ENCODE results near the gene EMP1. TPM values are rescaled to one million over a fixed set of nuclear protein-coding genes. Genes with fewer than 3 reads are reported as not detected.
A peak's percentile ranks its signal among the peaks of the same experiment; 100 is the strongest.
"Not testable (repeated sequence)": the region's sequence is repeated elsewhere in the genome, so short reads cannot be mapped to it uniquely, and the experiment has no call there.

EMP1 gene
- total RNA-seq, 1 donor from 2014 or later: 129 TPM

GRCh38 chr12:13242936-13243335, 46.4 kb downstream of the EMP1 start:
- intact Hi-C loops (cut with DNase I): no loop called here
- no peak for ATAC-seq
- DNase-seq (ENCODE audit: missing footprints): no peak

DNA sequence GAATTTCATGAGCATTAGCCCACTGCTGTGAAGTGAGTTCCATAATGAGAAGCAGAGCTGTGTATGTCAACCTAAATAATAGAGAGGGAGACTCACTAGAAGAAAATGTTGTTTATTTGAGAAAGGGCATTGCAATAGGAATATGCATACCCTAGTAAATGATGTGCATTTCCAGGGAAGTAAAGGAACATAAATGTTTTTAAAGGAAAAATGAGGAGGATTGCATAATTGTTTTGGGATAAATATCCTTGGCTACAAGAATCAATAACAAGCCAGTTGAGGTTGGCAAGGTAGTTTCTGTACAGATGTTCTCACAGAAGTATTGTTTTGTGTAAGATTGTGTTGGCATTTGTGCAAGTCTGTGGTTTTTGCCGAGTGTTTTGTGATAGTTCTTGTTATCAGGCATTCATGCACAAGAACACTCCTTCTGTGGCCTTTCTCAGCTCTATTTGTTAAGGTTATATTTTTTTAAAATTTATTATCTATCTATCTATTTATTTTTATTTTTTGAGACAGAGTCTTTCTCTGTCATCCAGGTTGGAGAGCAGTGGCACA, 47.1 kb downstream of the EMP1 start:
- no peak for ATAC-seq
- DNase-seq (ENCODE audit: missing footprints): no peak
- intact Hi-C loops (cut with DNase I): no loop called here

- no peak for ATAC-seq
- intact Hi-C loops (cut with DNase I): no loop called here
- DNase-seq (ENCODE audit: missing footprints): no peak
These were observed 51.1 kb downstream of the EMP1 start for GRCh38 chr12:13247596-13247995.

DNA sequence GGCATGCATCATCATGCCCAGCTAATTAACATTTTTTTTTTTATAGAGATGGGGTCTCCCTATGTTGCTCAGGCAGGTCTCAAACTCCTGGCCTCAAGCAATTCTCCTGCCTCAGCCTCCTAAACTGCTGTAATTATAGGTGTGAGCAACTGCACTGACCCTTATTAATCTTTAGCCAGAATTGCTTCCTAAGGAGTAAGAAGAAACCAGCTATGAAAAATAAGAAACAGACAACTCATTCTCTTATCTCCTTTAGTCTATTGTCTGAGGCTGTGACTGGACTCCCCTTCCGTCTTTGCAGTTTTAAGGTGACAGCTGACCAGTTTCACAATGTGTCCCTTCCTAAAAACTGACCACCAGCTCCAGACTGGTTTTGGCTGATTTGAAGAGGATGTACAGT, 52.4 kb downstream of the EMP1 start:
- DNase-seq (ENCODE audit: missing footprints) (no peak), ATAC-seq (no peak)
- intact Hi-C loops (cut with DNase I): no loop called here

DNA sequence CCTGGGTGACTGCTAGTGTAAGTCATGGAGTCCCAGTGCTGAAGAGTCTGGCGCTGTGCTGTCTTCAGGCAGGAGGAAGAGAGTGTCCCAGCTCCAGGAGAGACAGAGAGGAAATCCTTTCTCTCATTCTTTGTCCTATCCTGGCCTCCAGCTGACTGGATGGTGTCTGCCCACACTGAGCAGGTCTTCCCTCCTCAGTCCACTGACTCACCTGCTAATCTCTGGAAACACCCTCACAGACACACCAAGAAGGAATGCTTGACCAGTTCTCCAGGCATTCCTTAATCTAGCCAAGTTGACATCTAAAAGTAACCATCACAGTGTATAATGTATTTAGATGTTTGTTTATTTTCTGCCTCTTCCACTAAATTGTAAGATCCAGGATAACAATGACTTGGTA, 53.9 kb downstream of the EMP1 start:
- intact Hi-C loops (cut with DNase I): no loop called here
- no peak for ATAC-seq
- DNase-seq (ENCODE audit: missing footprints): no peak

DNA sequence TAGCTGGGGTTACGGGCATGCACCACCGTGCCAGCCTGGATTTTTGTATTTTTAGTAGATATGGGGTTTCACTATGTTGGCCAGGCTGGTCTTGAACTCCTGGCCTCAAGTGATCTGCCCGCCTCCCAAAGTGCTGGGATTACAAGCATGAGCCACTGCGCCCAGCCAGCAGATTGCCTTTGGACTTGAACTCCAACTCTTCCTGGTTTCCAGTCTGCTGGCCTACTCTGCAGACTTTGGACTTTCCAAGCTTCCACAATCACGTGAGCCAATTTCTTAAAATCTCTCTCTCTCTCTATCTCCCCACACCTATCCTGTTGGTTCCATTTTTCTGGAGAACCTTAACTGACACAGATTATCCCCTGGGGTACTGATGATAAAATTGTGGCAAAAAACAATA, 55.0 kb downstream of the EMP1 start:
- intact Hi-C loops (cut with DNase I): no loop called here
- no peak for ATAC-seq

DNA sequence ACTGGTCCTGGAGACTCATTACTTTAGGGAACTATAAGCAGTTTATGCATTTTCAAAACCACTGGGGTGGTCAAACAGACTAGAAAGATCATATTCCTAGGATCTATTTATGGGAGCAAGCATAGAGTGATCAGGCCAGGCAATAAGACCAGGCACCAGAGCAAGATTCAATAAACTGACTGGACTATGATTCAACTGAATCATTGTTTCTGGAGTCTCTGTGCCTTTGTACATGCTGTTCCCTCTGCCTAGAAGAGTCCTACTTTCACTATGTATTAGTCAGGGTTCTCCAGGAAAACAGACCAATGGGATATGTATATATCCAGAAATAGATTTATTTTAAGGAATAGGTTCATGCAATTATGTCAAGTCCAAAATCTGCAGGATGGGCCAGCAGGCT, 55.5 kb downstream of the EMP1 start:
- ATAC-seq (no peak), DNase-seq (ENCODE audit: missing footprints) (no peak)
- intact Hi-C loops (cut with DNase I): no loop called here

More for the DNA sequence above, 55.0 kb downstream of the EMP1 start:
- DNase-seq (ENCODE audit: missing footprints): no peak

DNA sequence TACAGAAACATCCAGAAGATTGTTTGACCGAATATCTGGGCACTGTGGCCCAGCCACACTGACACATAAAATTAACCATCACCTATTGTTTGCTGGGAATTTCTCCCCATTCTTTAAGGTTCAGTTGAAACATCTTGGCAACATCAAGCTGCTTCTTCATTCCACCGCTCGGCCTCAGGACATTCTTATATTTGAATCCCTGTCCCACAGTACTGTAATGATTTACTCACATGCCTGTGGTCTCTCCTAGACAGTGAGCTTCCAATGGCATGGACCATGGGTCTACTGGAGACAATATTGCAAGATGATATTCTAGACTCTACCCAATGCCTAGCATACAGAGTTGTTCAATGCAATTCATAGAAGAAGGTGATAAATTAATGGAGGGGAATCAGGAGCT, 56.1 kb downstream of the EMP1 start:
- DNase-seq (ENCODE audit: missing footprints): no peak
- no peak for ATAC-seq
- intact Hi-C loops (cut with DNase I): no loop called here

- ATAC-seq: no peak
- no peak for DNase-seq (ENCODE audit: missing footprints)
- intact Hi-C loops (cut with DNase I): no loop called here
These were observed 57.6 kb downstream of the EMP1 start for GRCh38 chr12:13253966-13254760.

- DNase-seq (ENCODE audit: missing footprints) (peak; percentile 96), ATAC-seq (peak; percentile 98)
- intact Hi-C loops (cut with DNase I): loop anchor here (5.0 kb wide), 1 partner anchor 406 kb away; no protein-coding TSS in a partner anchor
These were observed 59.5 kb downstream of the EMP1 start for GRCh38 chr12:13255792-13256691.

GRCh38 chr12:13256692-13257045, 60.1 kb downstream of the EMP1 start:
- no peak for DNase-seq (ENCODE audit: missing footprints)
- ATAC-seq: no peak
- intact Hi-C loops (cut with DNase I): loop anchor here (5.0 kb wide), 1 partner anchor 406 kb away; no protein-coding TSS in a partner anchor

DNA sequence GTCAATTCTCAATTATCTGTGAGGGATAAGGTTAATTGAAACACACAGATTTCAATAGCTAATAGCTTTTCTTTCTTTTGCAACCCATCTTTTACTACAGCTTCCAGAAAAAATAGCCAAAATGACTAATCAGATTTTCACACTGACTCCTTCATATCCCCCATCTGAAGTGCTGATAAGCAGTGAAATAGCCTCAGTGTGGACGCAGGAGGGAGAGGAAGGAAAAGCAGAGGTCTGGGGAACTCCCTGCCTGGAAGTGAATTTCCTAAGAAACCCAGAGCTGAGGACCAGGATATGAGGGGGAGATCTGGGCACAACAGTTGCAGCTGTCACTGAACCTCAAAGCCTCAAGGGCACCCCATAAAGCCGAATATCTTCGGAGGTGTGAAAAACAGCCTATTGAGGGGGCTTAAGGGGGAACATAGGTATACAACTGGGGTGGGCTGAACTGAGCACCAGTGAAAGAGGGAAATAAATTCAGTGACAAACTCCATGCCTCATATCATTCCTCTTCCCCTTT, 60.9 kb downstream of the EMP1 start:
- intact Hi-C loops (cut with DNase I): loop anchor here (5.0 kb wide), 1 partner anchor 405 kb away; no protein-coding TSS in a partner anchor
- no peak for DNase-seq (ENCODE audit: missing footprints)
- ATAC-seq: no peak

DNA sequence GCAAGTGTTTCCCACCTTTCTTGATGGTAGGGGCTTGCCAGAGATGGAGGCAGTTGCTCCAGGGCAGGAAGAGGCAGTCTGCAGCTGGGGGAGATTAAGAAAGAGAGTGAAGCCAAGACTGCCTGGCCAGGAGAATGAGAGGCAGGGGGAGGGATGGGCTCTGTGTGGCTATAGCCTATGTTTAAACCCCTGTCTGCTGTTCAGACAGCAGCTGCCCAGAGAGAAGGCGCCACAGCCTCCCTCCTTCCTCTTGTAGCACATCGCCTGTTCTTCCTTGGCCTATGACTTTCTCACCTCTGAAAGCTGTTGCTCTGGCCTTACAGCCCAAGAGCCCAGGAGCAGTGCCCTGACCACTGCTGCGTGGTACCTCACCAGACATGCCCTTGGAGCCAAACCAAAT, 61.7 kb downstream of the EMP1 start:
- intact Hi-C loops (cut with DNase I): loop anchor here (5.0 kb wide), 1 partner anchor 404 kb away; no protein-coding TSS in a partner anchor
- ATAC-seq (no peak), DNase-seq (ENCODE audit: missing footprints) (no peak)

- ATAC-seq (no peak), DNase-seq (ENCODE audit: missing footprints) (no peak)
- intact Hi-C loops (cut with DNase I): loop anchor here (5.0 kb wide), 1 partner anchor 404 kb away; no protein-coding TSS in a partner anchor
These were observed 62.2 kb downstream of the EMP1 start for GRCh38 chr12:13258717-13259119.

DNA sequence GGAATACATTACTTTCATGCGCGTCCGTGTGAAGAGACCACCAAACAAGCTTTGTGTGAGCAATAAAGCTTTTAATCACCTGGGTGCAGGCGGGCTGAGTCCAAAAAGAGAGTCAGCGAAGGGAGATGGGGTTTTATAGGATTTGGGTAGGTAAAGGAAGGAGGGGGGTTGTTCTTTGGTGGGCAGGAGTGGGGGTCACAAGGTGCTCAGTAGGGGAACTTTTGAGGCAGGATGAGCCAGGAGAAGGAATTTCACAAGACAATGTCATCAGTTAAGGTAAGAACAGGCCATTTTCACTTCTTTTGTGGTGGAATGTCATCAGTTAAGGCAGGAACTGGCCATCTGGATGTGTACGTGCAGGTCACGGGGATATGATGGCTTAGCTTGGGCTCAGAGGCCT, 63.1 kb downstream of the EMP1 start:
- DNase-seq (ENCODE audit: missing footprints); ATAC-seq: not testable (repeated sequence)
- intact Hi-C loops (cut with DNase I): loop anchor here (5.0 kb wide), 1 partner anchor 403 kb away; no protein-coding TSS in a partner anchor

GRCh38 chr12:13267826-13268225, 71.3 kb downstream of the EMP1 start:
- ATAC-seq; intact Hi-C loops (cut with DNase I); DNase-seq (ENCODE audit: missing footprints): not testable (repeated sequence)

DNA sequence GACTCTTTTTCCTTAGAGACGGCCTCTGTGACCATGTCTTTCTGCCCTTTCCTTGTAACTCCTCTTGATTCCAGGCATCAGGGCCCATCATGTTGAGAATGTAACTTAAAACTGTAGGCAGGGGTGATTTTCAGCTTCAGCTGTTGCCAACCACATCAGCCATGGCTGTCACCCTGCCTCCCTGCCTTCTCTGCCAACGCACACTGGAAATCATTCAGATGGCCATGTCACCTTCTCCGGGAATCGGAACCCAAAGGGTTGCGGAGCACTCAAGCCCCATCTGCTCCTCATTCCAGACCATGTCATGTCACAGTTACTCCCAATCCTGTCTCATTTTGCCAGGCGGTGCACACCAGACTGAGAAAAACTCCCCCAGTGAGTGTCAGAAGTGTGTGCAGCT, 72.1 kb downstream of the EMP1 start:
- ATAC-seq (no peak), DNase-seq (ENCODE audit: missing footprints) (no peak)
- intact Hi-C loops (cut with DNase I): no loop called here

All from Right ventricle myocardium inferior (tissue), 1 donor.